Prostate gland (tissue), 2 donors: ENCODE data around the gene OR51B5.

Experiments
- POLR2A ChIP-seq: fragments of 450-650 bp; IDR thresholded peaks from one replicate; pipeline ENCODE4 v1.6.1; 2016; ENCODE audit warnings: antibody characterized with exemption, mild to moderate bottlenecking
- POLR2AphosphoS5 ChIP-seq: sonication (generic); formaldehyde crosslinking; IDR thresholded peaks from one replicate; pipeline ENCODE4 v1.6.1; 2017; ENCODE audit warnings: antibody characterized with exemption
- TF ChIP-seq, protein P1 (sequence below), 4 experiments: fragments of 200-600 bp in 2 of 4; fragments of 450-650 bp in 2 of 4; sonication (generic) in 2 of 4; IDR thresholded peaks; 1 replicate in 3 of 4; 2 replicates in 1 of 4; pipeline ENCODE4 v1.5.1; 2016 to 2019; ENCODE audit warnings: antibody characterized with exemption in 4 of 4, mild to moderate bottlenecking in 2 of 4, moderate library complexity in 2 of 4

- no peak for TF ChIP-seq POLR2AphosphoS5
- TF ChIP-seq, protein P1, sequence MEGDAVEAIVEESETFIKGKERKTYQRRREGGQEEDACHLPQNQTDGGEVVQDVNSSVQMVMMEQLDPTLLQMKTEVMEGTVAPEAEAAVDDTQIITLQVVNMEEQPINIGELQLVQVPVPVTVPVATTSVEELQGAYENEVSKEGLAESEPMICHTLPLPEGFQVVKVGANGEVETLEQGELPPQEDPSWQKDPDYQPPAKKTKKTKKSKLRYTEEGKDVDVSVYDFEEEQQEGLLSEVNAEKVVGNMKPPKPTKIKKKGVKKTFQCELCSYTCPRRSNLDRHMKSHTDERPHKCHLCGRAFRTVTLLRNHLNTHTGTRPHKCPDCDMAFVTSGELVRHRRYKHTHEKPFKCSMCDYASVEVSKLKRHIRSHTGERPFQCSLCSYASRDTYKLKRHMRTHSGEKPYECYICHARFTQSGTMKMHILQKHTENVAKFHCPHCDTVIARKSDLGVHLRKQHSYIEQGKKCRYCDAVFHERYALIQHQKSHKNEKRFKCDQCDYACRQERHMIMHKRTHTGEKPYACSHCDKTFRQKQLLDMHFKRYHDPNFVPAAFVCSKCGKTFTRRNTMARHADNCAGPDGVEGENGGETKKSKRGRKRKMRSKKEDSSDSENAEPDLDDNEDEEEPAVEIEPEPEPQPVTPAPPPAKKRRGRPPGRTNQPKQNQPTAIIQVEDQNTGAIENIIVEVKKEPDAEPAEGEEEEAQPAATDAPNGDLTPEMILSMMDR (IDR thresholded peaks at IDR 0.05): no peak
- TF ChIP-seq POLR2A: no peak
These were observed 20.4 kb upstream of the OR51B5 start for GRCh38 chr11:5363679-5364078.
